Duodenal mucosa (tissue), 2 donors: ENCODE results near the gene CFD.
A peak's percentile ranks its signal among the peaks of the same experiment; 100 is the strongest.
"Not testable (repeated sequence)": the region's sequence is repeated elsewhere in the genome, so short reads cannot be mapped to it uniquely, and the experiment has no call there.

ENCODE experiments used
- H3K27ac ChIP-seq: one replicate; pipeline ENCODE4 v1.7.0; 2013; ENCODE audit warnings: low read depth, low read length
- H3K27me3 ChIP-seq, 2 donors: one replicate each; pipeline ENCODE4 v1.7.0; 2013; ENCODE audit warnings: low read length in 2 of 2, control low read depth in 1 of 2; ENCODE audit not compliant: insufficient read depth in 2 of 2, control insufficient read depth in 1 of 2
- H3K36me3 ChIP-seq, 2 donors: one replicate each; pipeline ENCODE4 v1.7.0; 2013; ENCODE audit warnings: low read length in 2 of 2, control low read depth in 1 of 2; ENCODE audit not compliant: insufficient read depth in 2 of 2, control insufficient read depth in 1 of 2
- H3K4me1 ChIP-seq, 2 donors: one replicate each; pipeline ENCODE4 v1.7.0; 2013; ENCODE audit warnings: low read length in 2 of 2, control low read depth in 1 of 2; ENCODE audit not compliant: insufficient read depth in 2 of 2, control insufficient read depth in 1 of 2
- H3K4me3 ChIP-seq, 2 donors: one replicate each; pipeline ENCODE4 v1.7.0; 2013; ENCODE audit warnings: low read length in 2 of 2, low read depth in 1 of 2
- H3K9ac ChIP-seq, 2 donors: one replicate each; pipeline ENCODE4 v1.7.0; 2013; ENCODE audit warnings: low read length in 2 of 2, low read depth in 1 of 2
- H3K9me3 ChIP-seq, 2 donors: one replicate each; pipeline ENCODE4 v1.7.0; 2013; ENCODE audit warnings: low read length in 2 of 2, control low read depth in 1 of 2; ENCODE audit not compliant: control insufficient read depth in 1 of 2

The CFD gene

DNA sequence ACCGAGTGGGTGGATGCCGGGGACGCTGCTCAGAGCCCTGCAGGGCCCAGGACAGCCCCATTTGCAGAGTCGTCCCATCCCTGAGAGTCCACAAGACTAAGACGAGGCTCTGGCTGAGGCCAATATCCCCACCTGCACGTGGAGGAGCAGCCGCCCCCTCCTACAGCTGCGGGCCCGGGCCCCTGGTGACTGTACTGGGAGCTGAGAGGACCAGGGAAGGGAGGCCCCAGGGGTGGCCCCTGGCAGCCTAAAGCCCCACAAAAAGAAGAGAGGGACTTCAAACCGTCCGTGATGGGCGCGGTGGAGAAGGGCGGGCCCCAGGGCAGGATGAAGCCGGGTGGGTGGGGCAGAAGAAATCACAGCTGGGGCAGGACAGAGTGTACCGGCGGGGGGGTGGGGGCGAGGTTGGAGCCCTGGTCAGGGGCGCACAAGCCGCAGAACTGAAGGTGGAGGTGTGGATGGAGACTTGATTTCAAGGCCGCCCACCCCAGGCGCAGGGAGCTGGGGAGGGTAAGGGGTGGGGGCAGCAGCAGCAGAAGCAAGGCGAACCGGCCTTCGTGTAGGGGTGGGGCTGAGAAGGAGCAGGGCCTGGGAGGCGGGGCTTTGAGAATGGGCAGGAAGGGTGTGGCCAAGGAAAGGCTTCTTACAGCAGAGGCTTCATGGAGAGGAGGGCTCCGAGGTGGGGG, 12.9 kb downstream of the CFD start:
- H3K27me3 ChIP-seq: no peaks in the 10 kb centered on the region
- peaks cover 0 to 4% of the 10 kb centered on the region in 2 donors for H3K4me1 ChIP-seq
- no peaks in the 10 kb centered on the region for H3K9me3 ChIP-seq
- peaks cover 19 to 50% of the 10 kb centered on the region in 2 donors for H3K36me3 ChIP-seq
- no peak overlapping the region for H3K9ac ChIP-seq
- H3K27ac ChIP-seq: peak overlapping the region; percentile 56
- no peak overlapping the region for H3K4me3 ChIP-seq

DNA sequence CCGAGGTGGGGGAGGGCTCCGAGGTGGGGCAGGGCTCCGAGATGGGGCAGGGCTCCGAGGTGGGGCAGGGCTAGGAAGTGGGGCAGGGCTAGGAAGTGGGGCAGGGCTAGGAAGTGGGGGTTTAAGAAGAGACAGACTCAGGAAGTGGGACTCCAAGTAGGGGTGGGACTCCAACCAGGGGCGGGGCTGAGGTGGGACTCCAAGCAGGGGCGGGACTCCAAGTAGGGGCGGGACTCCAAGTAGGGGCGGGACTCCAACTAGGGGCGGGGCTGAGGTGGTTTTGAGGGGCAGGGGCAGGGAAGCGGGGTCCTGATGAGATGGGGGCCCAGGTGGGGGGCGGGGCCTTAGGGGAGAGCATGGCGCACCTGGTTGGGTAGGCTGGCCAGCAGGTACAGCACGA, 13.6 kb downstream of the CFD start:
- no peak overlapping the region for H3K4me3 ChIP-seq
- no peak overlapping the region for H3K27ac ChIP-seq
- no peaks in the 10 kb centered on the region for H3K9me3 ChIP-seq
- no peak overlapping the region for H3K9ac ChIP-seq
- peaks cover 0 to 4% of the 10 kb centered on the region in 2 donors for H3K4me1 ChIP-seq
- no peaks in the 10 kb centered on the region for H3K27me3 ChIP-seq
- H3K36me3 ChIP-seq: peaks cover 13 to 49% of the 10 kb centered on the region in 2 donors

DNA sequence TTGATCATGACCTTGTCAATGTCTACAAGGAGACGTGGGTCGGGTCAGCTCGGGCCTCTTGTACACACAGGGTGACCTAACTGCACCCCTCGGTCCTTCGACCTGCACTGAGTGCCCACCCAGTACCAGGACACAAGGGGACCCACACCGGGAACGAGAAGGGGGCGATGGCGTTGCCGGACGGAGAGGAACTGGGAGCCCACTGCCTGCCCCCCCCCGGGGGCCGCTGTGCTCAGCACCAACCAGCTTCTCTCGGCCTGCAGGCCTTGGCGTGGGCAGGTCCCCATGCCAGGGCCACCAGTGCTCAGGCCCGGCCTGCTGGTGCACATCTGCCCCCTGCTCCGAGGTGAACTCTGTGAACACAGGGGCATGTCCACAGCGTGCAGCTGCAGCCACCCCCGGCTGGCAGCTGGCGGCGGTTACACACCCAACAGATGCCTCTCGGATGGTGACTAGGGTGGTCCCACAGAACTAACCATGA, 14.1 kb downstream of the CFD start:
- Histone ChIP-seq H3K4me1 (peaks cover 0 to 4% of the 10 kb centered on the region in 2 donors), H3K9me3 (no peaks in the 10 kb centered on the region), H3K9ac (no peak overlapping the region), H3K4me3 (no peak overlapping the region), H3K27ac (no peak overlapping the region), H3K36me3 (peaks cover 11 to 44% of the 10 kb centered on the region in 2 donors), H3K27me3 (no peaks in the 10 kb centered on the region)

DNA sequence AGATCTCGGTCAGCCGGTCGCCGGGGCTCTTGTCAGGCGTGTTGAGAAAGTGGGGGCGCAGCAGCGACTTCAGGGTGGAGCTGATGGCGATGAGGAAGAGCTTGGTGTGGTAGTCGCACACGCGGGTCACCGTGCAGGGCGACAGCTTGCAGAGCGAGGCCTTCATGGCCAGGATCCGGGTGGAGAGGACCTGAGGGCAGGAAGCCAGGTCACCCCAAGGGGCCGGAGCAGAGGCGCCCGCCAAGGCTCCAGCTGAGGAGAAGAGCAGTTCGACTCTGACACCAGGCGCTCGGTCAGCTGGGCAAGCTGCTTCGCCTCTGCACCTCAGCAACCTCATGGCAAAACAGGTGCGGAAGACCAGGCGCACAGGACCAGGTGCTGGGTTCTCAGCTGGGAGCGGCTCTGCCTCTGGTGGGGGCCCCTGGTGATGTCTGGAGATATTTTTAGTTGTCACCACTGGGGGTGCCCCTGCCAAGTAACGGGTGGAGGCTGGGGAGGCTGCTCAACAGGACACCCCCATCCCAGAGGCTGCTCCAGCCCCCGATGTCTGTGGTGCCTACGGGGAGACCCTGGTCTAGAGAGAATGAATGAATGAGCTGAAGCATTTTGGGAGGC, 15.9 kb downstream of the CFD start:
- Histone ChIP-seq H3K9me3 (no peaks in the 10 kb centered on the region), H3K4me1 (no peaks in the 10 kb centered on the region), H3K36me3 (peaks cover 0 to 42% of the 10 kb centered on the region in 2 donors), H3K9ac (no peak overlapping the region), H3K27ac (no peak overlapping the region), H3K27me3 (no peaks in the 10 kb centered on the region), H3K4me3 (no peak overlapping the region)

DNA sequence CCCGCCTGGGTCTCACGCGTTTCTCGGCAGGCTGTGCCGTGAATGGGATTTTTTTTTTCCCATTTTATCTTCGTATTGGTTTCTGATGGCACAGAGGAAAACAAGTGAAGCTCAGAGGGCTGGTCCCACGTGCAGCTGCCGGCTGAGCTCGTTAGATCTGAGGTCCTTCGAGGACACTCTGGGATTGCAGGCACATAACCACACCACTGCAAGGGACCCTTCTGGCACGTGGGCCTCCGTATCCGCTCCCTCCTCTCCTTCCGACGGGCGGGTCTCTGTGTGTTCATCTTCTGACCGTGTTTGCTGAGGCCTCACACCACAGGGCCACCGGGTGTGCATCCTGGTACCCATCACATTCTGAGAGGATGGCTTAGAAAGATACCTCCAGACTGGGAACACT, 16.6 kb downstream of the CFD start:
- H3K27me3 ChIP-seq: no peaks in the 10 kb centered on the region
- H3K27ac ChIP-seq: no peak overlapping the region
- no peak overlapping the region for H3K9ac ChIP-seq
- no peaks in the 10 kb centered on the region for H3K4me1 ChIP-seq
- no peaks in the 10 kb centered on the region for H3K9me3 ChIP-seq
- peaks cover 3 to 38% of the 10 kb centered on the region in 2 donors for H3K36me3 ChIP-seq
- no peak overlapping the region for H3K4me3 ChIP-seq

DNA sequence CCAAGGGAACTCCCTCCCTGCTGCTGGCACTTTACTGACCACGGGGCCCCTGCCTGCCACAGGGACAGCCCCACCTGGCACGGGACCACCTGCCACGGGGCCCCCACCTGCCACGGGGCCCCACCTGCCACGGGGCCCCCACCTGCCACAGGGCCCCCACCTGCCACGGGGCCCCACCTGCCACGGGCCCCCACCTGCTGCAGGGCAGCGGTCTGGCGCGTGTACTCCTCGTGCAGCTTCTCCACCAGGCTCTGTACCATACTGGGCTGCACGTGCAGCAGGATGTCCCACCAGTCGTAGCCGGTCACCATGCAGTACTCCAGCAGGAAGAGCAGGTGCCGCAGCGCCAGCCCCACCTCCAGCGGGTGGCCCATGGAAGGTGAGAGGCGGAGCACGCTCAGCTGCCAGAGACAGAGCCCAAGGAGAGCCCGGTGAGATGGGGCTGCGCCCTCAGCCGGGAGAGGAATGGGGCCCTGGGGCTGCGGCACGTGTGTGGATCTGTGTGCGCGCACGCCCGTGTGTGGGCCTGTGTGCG, 17.4 kb downstream of the CFD start:
- H3K27ac ChIP-seq: no peak overlapping the region
- H3K36me3 ChIP-seq: peaks cover 10 to 41% of the 10 kb centered on the region in 2 donors
- H3K4me3 ChIP-seq: no peak overlapping the region
- H3K9ac ChIP-seq: no peak overlapping the region
- no peaks in the 10 kb centered on the region for H3K4me1 ChIP-seq
- H3K27me3 ChIP-seq: no peaks in the 10 kb centered on the region
- no peaks in the 10 kb centered on the region for H3K9me3 ChIP-seq

DNA sequence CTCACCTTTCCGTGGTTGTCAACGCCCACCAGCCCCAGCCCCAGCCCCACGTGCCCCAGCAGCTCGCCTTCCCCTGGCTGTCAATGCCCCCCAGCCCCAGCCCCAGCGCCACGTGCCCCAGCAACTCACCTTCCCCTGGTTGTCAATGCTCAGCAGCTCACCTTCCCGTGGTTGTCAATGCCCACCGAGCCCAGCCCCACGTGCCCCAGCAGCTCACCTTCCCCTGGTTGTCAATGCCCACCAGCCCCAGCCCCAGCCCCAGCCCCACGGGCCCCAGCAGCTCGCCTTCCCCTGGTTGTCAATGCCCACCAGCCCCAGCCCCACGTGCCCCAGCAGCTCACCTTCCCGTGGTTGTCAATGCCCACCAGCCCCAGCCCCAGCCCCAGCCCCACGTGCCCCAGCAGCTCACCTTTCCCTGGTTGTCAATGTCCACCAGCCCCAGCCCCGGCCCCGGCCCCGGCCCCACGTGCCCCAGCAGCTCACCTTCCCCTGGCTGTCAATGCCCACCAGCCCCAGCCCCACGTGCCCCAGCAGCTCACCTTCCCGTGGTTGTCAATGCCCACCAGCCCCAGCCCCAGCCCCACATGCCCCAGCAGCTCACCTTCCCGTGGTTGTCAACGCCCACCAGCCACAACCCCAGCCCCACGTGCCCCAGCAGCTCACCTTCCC, 18.7 kb downstream of the CFD start:
- H3K27ac ChIP-seq, H3K4me1 ChIP-seq, H3K4me3 ChIP-seq, H3K9ac ChIP-seq, H3K9me3 ChIP-seq, H3K27me3 ChIP-seq: not testable (repeated sequence)
- H3K36me3 ChIP-seq: peaks cover 20 to 52% of the 10 kb centered on the region in 2 donors

DNA sequence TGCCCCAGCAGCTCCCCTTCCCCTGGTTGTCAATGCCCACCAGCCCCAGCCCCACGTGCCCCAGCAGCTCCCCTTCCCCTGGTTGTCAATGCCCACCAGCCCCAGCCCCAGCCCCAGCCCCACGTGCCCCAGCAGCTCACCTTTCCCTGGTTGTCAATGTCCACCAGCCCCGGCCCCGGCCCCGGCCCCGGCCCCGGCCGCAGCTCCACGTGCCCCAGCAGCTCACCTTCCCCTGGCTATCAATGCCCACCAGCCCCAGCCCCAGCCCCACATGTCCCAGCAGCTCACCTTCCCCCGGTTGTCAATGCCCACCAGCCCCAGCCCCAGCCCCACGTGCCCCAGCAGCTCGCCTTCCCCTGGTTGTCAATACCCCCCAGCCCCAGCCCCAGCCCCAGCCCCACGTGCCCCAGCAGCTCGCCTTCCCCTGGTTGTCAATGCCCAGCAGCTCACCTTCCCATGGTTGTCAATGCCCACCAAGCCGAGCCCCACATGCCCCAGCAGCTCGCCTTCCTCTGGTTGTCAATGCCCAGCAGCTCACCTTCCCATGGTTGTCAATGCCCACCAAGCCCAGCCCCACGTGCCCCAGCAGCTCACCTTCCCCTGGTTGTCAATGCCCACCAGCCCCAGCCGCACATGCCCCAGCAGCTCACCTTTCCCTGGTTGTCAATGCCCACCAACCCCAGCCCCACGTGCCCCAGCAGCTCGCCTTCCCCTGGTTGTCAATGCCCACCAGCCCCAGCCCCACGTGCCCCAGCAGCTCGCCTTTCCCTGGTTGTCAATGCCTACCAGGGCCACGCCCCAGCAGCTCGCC, 19.5 kb downstream of the CFD start:
- not testable (repeated sequence) for H3K9ac ChIP-seq, H3K9me3 ChIP-seq, H3K27me3 ChIP-seq, H3K4me1 ChIP-seq, H3K27ac ChIP-seq, H3K4me3 ChIP-seq
- H3K36me3 ChIP-seq: peaks cover 20 to 52% of the 10 kb centered on the region in 2 donors

DNA sequence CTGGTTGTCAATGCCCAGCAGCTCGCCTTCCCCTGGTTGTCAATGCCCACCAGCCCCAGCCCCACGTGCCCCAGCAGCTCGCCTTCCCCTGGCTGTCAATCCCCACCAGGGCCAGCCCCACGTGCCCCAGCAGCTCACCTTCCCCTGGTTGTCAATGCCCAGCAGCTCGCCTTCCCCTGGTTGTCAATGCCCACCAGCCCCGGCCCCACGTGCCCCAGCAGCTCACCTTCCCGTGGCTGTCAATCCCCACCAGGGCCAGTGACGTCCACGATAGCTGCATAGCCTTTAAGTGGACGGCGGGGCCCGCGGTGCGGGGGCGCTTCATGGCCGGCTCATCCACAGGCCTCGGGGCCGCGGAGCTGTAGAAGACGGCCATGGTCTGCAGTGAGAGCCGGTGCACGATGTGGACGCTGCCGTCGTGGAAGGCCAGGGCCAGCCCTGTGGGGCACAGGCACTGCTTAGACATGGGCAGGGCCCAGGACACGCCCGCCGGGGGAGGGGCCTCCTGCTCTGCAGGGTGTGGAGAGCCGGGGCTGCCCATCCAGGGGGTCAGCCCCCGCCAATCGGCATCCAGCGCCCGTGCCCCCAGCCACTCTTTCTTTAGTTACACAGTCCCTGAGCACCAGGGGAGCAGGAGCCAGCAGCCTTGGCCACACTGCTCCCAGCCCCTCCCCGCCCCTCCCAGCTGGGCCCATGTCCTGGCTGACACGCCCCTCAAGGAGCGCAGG, 20.4 kb downstream of the CFD start:
- Histone ChIP-seq H3K27me3 (no peaks in the 10 kb centered on the region), H3K4me3 (no peak overlapping the region), H3K36me3 (peaks cover 20 to 48% of the 10 kb centered on the region in 2 donors), H3K9ac (no peak overlapping the region), H3K27ac (no peak overlapping the region), H3K9me3 (no peaks in the 10 kb centered on the region), H3K4me1 (no peaks in the 10 kb centered on the region)
